PC-9 (cell line): Measurements from ENCODE around the gene NKAIN2. TPM values are rescaled to one million over a fixed set of nuclear protein-coding genes. Genes with fewer than 3 reads are reported as not detected.

Experiments
- BruUV-seq: library from RNA; stranded (reverse); fragments of 400-500 nt; replicated peaks from 2 replicates; lab custom pipeline; 2021; lab: Mats Ljungman, UMichigan
- CTCF ChIA-PET: fragments of 300-600 bp; sonication (Branson Sonifier 250); formaldehyde crosslinking; loops from one replicate; lab custom pipeline; 2022; ENCODE audit warnings: antibody characterized with exemption; lab: Charles Lee
- POLR2A ChIA-PET: fragments of 300-600 bp; sonication (Branson Sonifier 250); formaldehyde crosslinking; loops from one replicate; lab custom pipeline; 2022; ENCODE audit warnings: antibody characterized with exemption; ENCODE audit not compliant: unreplicated experiment; lab: Charles Lee
- DNase-seq, 2 experiments: peaks; one replicate each; pipeline versions ENCODE4 v3.0.0 to v3.0.0-alpha.2; 2015 to 2022; ENCODE audit warnings: mixed read lengths in 1 of 2
- H2AFZ ChIP-seq: fragments of 200-600 bp; sonication (generic); 2 replicates; pipeline ENCODE4 v1.8.1; 2017; ENCODE audit warnings: antibody characterized with exemption
- H3F3A ChIP-seq: fragments of 200-600 bp; sonication (generic); 2 replicates; pipeline ENCODE4 v1.8.1; 2017; ENCODE audit warnings: antibody characterized with exemption, mild to moderate bottlenecking, low read depth; ENCODE audit not compliant: insufficient read depth
- H3K27ac ChIP-seq: fragments of 200-600 bp; sonication (generic); 2 replicates; pipeline ENCODE4 v1.6.1; 2016; ENCODE audit warnings: mixed run types
- H3K27me3 ChIP-seq: fragments of 200-600 bp; sonication (generic); 2 replicates; pipeline ENCODE4 v1.6.1; 2016; ENCODE audit warnings: low read depth, mixed run types; ENCODE audit not compliant: insufficient read depth
- H3K36me3 ChIP-seq: fragments of 200-600 bp; sonication (generic); 2 replicates; pipeline ENCODE4 v1.6.1; 2016; ENCODE audit warnings: low read depth, mixed run types
- H3K4me1 ChIP-seq: fragments of 200-600 bp; sonication (generic); replicated peaks from 2 replicates; pipeline ENCODE4 v1.6.1; 2016; ENCODE audit warnings: mixed run types; ENCODE audit not compliant: insufficient read depth
- H3K4me2 ChIP-seq: fragments of 200-600 bp; sonication (generic); 2 replicates; pipeline ENCODE4 v1.6.1; 2017; ENCODE audit warnings: mixed run types
- H3K4me3 ChIP-seq: fragments of 200-600 bp; sonication (generic); 2 replicates; pipeline ENCODE4 v1.6.1; 2016; ENCODE audit warnings: mixed run types
- H3K79me2 ChIP-seq: fragments of 200-600 bp; sonication (generic); 2 replicates; pipeline ENCODE4 v1.6.1; 2017; ENCODE audit warnings: low read depth, mixed run types
- H3K9me2 ChIP-seq: fragments of 200-600 bp; sonication (generic); 2 replicates; pipeline ENCODE4 v1.8.1; 2017; ENCODE audit warnings: mild to moderate bottlenecking; ENCODE audit not compliant: insufficient read depth
- H3K9me3 ChIP-seq: fragments of 200-600 bp; sonication (generic); 2 replicates; pipeline ENCODE4 v1.8.1; 2016; ENCODE audit warnings: low read depth; ENCODE audit not compliant: insufficient read depth
- H4K20me1 ChIP-seq: fragments of 200-600 bp; sonication (generic); 2 replicates; pipeline ENCODE4 v1.8.1; 2017; ENCODE audit not compliant: insufficient read depth
- EZH2 ChIP-seq: fragments of 200-600 bp; sonication (generic); IDR thresholded peaks from 2 replicates; pipeline ENCODE4 v1.8.0; 2017; ENCODE audit warnings: antibody characterized with exemption, low read depth
- intact Hi-C: fragments of 100-400 bp; cut with micrococcal nuclease; formaldehyde crosslinking; loops from one replicate; pipeline ENCODE4 v1.10.0; 2022; ENCODE audit not compliant: unreplicated experiment
- total RNA-seq: library from RNA; stranded (reverse); gene quantifications from 2 replicates; pipeline ENCODE4 v1.2.3, GENCODE V29; 2021
- TF ChIP-seq, protein P1 (sequence below): fragments of 200-600 bp; sonication (generic); conservative IDR thresholded peaks from 2 replicates; pipeline ENCODE4 v1.6.1; 2017; ENCODE audit warnings: mixed run types, antibody characterized with exemption, mild to moderate bottlenecking, moderate library complexity

NKAIN2 gene
- total RNA-seq, 1 experiment from 2014 or later = not detected

- H2AFZ ChIP-seq = no peak overlapping the region
- intact Hi-C loops = loop anchor here (10.0 kb wide), 2 partner anchors 390 to 580 kb away; no protein-coding TSS in a partner anchor
- H3K27ac ChIP-seq = no peak overlapping the region
- H3K79me2 ChIP-seq = no peaks in the 10 kb centered on the region
- no peaks in the 10 kb centered on the region for H4K20me1 ChIP-seq
- ChIA-PET POLR2A (no interaction called here), CTCF (no interaction called here)
- H3K27me3 ChIP-seq = peaks cover 24% of the 10 kb centered on the region
- H3K4me1 ChIP-seq = 0 out of 2 replicates have a peak, but pooled peaks cover 11% of the 10 kb centered on the region
- H3K4me2 ChIP-seq = no peak overlapping the region
- H3K9me3 ChIP-seq = no peaks in the 10 kb centered on the region
- DNase-seq = no peak
- BruUV-seq = no TSS peak
- H3K36me3 ChIP-seq = no peaks in the 10 kb centered on the region
- H3F3A ChIP-seq = no peaks in the 10 kb centered on the region
- H3K9me2 ChIP-seq = no peaks in the 10 kb centered on the region
- no peak for TF ChIP-seq EZH2
- TF ChIP-seq, protein P1, sequence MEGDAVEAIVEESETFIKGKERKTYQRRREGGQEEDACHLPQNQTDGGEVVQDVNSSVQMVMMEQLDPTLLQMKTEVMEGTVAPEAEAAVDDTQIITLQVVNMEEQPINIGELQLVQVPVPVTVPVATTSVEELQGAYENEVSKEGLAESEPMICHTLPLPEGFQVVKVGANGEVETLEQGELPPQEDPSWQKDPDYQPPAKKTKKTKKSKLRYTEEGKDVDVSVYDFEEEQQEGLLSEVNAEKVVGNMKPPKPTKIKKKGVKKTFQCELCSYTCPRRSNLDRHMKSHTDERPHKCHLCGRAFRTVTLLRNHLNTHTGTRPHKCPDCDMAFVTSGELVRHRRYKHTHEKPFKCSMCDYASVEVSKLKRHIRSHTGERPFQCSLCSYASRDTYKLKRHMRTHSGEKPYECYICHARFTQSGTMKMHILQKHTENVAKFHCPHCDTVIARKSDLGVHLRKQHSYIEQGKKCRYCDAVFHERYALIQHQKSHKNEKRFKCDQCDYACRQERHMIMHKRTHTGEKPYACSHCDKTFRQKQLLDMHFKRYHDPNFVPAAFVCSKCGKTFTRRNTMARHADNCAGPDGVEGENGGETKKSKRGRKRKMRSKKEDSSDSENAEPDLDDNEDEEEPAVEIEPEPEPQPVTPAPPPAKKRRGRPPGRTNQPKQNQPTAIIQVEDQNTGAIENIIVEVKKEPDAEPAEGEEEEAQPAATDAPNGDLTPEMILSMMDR = no peak
- H3K4me3 ChIP-seq = no peak overlapping the region
Measured at GRCh38 chr6:123804787-123805540, 1.3 kb downstream of the NKAIN2 start.

DNA sequence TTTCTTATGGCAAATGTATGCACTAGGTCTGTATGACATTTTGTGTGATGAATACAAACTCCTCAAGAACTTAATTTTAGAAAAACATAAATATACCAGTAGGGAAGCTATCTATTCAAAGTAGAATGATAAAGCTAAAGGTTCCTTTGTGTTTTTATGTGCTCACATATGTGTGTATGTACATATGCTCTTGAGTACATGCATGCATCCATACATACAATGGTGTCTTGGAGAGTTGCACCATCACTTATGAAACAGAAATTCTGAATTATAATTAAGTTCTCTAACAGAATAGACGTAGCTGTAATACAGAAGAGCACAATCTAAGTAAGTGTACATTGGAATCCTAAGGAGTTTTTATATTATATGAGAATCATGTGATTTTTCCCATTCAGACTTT, 2.3 kb downstream of the NKAIN2 start:
- Histone ChIP-seq H4K20me1 (no peaks in the 10 kb centered on the region), H3K27ac (no peak overlapping the region), H3K36me3 (no peaks in the 10 kb centered on the region), H3F3A (no peaks in the 10 kb centered on the region), H2AFZ (no peak overlapping the region), H3K9me3 (no peaks in the 10 kb centered on the region), H3K4me2 (no peak overlapping the region), H3K27me3 (peaks cover 24% of the 10 kb centered on the region), H3K9me2 (no peaks in the 10 kb centered on the region), H3K4me3 (no peak overlapping the region), H3K4me1 (0 out of 2 replicates have a peak, but pooled peaks cover 11% of the 10 kb centered on the region), H3K79me2 (no peaks in the 10 kb centered on the region)
- intact Hi-C loops = loop anchor here (10.0 kb wide), 2 partner anchors 391 to 579 kb away; no protein-coding TSS in a partner anchor
- no peak for DNase-seq
- BruUV-seq = no TSS peak
- TF ChIP-seq, protein P1 = no peak
- CTCF ChIA-PET = no interaction called here
- POLR2A ChIA-PET = no interaction called here

GRCh38 chr6:123806561-123806960, 2.9 kb downstream of the NKAIN2 start:
- H4K20me1 ChIP-seq = no peaks in the 10 kb centered on the region
- H3K79me2 ChIP-seq = no peaks in the 10 kb centered on the region
- intact Hi-C loops = loop anchor here (10.0 kb wide), 2 partner anchors 392 to 578 kb away; no protein-coding TSS in a partner anchor
- 0 out of 2 replicates have a peak, but pooled peaks cover 11% of the 10 kb centered on the region for H3K4me1 ChIP-seq
- DNase-seq = no peak
- H3K9me3 ChIP-seq = no peaks in the 10 kb centered on the region
- H3K36me3 ChIP-seq = no peaks in the 10 kb centered on the region
- BruUV-seq = no TSS peak
- no peak overlapping the region for H3K4me3 ChIP-seq
- no peak for TF ChIP-seq EZH2
- TF ChIP-seq, protein P1 = no peak
- no peaks in the 10 kb centered on the region for H3K9me2 ChIP-seq
- peaks cover 24% of the 10 kb centered on the region for H3K27me3 ChIP-seq
- CTCF ChIA-PET = no interaction called here
- no peak overlapping the region for H3K27ac ChIP-seq
- H2AFZ ChIP-seq = no peak overlapping the region
- no peak overlapping the region for H3K4me2 ChIP-seq
- POLR2A ChIA-PET = no interaction called here
- no peaks in the 10 kb centered on the region for H3F3A ChIP-seq
